Esophagus muscularis mucosa (tissue), 4 donors: ENCODE data around the gene NHLRC4. TPM values are rescaled to one million over a fixed set of nuclear protein-coding genes. Genes with fewer than 3 reads are reported as not detected.

ENCODE experiments used
- DNase-seq: peaks from one replicate; pipeline ENCODE4 v3.0.0-alpha.2; 2017; ENCODE audit errors: extremely low spot score
- H3K27ac ChIP-seq, 4 donors: fragments of 200-600 bp; sonication (generic); replicated peaks in 1 of 4; 1 replicate in 3 of 4; 2 replicates in 1 of 4; pipeline ENCODE4 v1.5.1; 2016 to 2019; ENCODE audit warnings: mild to moderate bottlenecking in 1 of 4
- H3K27me3 ChIP-seq, 4 donors: fragments of 200-600 bp; sonication (generic); one replicate each; pipeline versions ENCODE4 v1.5.1 to v1.6.0; 2016 to 2019
- H3K36me3 ChIP-seq, 4 donors: fragments of 200-600 bp; sonication (generic); one replicate each; pipeline ENCODE4 v1.5.1; 2016 to 2019
- H3K4me1 ChIP-seq, 4 donors: fragments of 200-600 bp; sonication (generic); one replicate each; pipeline ENCODE4 v1.5.1; 2016 to 2019
- H3K4me3 ChIP-seq, 4 donors: fragments of 200-600 bp; sonication (generic); 1 replicate in 2 of 4; 2 replicates in 2 of 4; pipeline ENCODE4 v1.5.1; 2016 to 2019; ENCODE audit warnings: mild to moderate bottlenecking in 4 of 4, moderate library complexity in 1 of 4
- H3K9me3 ChIP-seq, 4 donors: fragments of 200-600 bp; sonication (generic); 1 replicate in 3 of 4; 2 replicates in 1 of 4; pipeline ENCODE4 v1.5.1; 2016 to 2019
- CTCF ChIP-seq, 3 experiments: fragments of 200-600 bp in 2 of 3; fragments of 450-650 bp in 1 of 3; sonication (generic) in 2 of 3; IDR thresholded peaks; one replicate each; pipeline ENCODE4 v1.5.1; 2017 to 2019; ENCODE audit warnings: antibody characterized with exemption in 3 of 3, mild to moderate bottlenecking in 2 of 3, moderate library complexity in 1 of 3
- EP300 ChIP-seq: sonication (generic); formaldehyde crosslinking; IDR thresholded peaks from one replicate; pipeline ENCODE4 v1.6.1; 2017; ENCODE audit warnings: antibody characterized with exemption
- POLR2A ChIP-seq: fragments of 450-650 bp; IDR thresholded peaks from one replicate; pipeline ENCODE4 v1.6.1; 2017; ENCODE audit warnings: antibody characterized with exemption, moderate library complexity, mild to moderate bottlenecking, low read depth
- POLR2AphosphoS5 ChIP-seq, 2 donors: sonication (generic); formaldehyde crosslinking; IDR thresholded peaks; one replicate each; pipeline ENCODE4 v1.6.1; 2017; ENCODE audit warnings: antibody characterized with exemption in 2 of 2
- WGBS: methylation state at CpG from one replicate; pipeline ENCODE4 v1.1.5; 2018; 5-methylcytosine and 5-hydroxymethylcytosine counted together
- intact Hi-C: fragments of 100-400 bp; cut with DNase I; formaldehyde crosslinking; loops from one replicate; pipeline ENCODE4 v1.15.1; 2023
- total RNA-seq, 4 donors: library from RNA; depleted of rRNA; stranded (reverse); fragments of >200 nt; gene quantifications; one replicate each; pipeline versions ENCODE4 v1.1.0 to v1.2.1, GENCODE V29; 2016

The NHLRC4 gene
- total RNA-seq, 4 donors from 2014 or later: 1.2 to 2.6 (median 1.9) TPM

DNA sequence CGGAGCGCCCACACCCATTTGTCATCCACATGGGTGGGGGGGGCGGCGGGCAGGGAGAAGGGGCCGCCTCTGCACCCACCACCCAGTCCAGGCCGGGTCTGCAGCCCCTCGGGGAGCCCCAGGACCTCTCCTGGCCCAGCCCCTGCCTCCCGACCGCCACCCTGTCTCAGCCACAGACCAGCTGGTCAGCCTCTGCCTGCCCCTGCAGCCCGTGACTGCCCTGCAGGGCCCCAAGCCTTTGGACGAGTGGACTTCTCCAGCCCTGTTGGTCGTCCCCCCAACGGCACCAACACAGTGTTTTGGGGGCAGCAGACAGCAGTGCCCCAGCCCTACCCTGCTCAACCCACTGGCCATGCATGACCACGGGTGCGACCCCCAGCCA, 5.4 kb upstream of the NHLRC4 start:
- no peaks in the 10 kb centered on the region for H3K36me3 ChIP-seq
- WGBS: 68% methylated on average over 10 of the region's 15 CpGs
- no peak for TF ChIP-seq EP300
- no peak for TF ChIP-seq CTCF (IDR thresholded peaks at IDR 0.05)
- no peak for TF ChIP-seq POLR2A
- TF ChIP-seq POLR2AphosphoS5 (IDR thresholded peaks at IDR 0.05): no peak
- intact Hi-C loops: no loop called here
- H3K27me3 ChIP-seq: peaks cover 0 to 81% (median 17%) of the 10 kb centered on the region in 4 donors
- peaks cover 14 to 38% (median 28%) of the 10 kb centered on the region in 4 donors for H3K4me1 ChIP-seq
- H3K27ac ChIP-seq: no peak overlapping the region
- no peak for DNase-seq
- no peaks in the 10 kb centered on the region for H3K9me3 ChIP-seq
- H3K4me3 ChIP-seq: no peak overlapping the region

DNA sequence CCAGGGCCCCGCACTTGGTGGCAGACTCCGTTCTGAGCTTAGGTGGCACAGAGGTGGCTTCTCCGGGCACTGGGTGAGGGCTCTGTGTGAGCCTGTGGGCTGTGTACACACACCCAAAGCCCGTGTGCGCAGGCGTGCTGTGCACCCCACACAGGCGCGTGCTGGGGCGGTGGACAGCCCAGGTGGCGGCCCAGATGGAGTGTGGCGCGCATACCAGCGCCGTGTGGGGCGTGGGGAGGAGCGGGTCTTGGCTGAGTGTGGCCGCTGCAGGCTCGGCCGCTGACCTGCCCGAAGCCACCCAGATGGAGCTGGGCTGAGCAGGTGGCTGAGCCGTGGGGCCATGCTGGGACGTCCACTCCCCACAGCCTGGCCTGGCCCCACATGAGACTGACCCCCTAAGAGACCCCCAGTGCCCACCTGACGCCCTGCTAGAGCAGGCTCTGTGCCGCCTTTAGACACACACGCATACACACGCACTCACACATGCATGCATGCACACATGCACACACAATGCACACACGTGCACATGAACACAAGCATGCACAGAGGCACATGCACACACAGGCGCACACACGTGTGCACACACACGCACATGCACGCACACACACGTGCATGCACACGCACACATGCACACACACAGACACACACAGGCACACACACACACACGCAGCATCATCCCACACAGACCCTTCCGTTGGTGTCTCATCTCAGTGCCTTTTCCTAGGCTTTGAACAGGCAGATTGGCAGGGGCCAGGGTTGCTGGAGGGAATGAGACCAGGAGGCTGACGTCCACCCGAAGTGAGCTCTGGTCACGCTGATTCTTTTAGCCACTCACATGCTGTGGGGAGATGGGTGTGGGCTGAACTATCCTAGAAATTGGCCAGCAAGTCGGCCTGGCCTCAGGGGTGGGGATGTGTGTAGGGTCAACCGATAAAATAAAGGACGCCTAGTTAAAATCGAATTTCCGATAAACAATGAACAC, 4.6 kb upstream of the NHLRC4 start:
- TF ChIP-seq POLR2A (no peak), CTCF (IDR thresholded peaks at IDR 0.05) (no peak), EP300 (no peak)
- H3K36me3 ChIP-seq: no peaks in the 10 kb centered on the region
- no peaks in the 10 kb centered on the region for H3K9me3 ChIP-seq
- no peak for DNase-seq
- H3K27ac ChIP-seq: no peak overlapping the region
- peaks cover 21 to 47% (median 36%) of the 10 kb centered on the region in 4 donors for H3K4me1 ChIP-seq
- intact Hi-C loops: no loop called here
- WGBS: 79% methylated on average over 25 of the region's 43 CpGs
- H3K27me3 ChIP-seq: peaks cover 0 to 78% (median 17%) of the 10 kb centered on the region in 4 donors
- no peak overlapping the region for H3K4me3 ChIP-seq

DNA sequence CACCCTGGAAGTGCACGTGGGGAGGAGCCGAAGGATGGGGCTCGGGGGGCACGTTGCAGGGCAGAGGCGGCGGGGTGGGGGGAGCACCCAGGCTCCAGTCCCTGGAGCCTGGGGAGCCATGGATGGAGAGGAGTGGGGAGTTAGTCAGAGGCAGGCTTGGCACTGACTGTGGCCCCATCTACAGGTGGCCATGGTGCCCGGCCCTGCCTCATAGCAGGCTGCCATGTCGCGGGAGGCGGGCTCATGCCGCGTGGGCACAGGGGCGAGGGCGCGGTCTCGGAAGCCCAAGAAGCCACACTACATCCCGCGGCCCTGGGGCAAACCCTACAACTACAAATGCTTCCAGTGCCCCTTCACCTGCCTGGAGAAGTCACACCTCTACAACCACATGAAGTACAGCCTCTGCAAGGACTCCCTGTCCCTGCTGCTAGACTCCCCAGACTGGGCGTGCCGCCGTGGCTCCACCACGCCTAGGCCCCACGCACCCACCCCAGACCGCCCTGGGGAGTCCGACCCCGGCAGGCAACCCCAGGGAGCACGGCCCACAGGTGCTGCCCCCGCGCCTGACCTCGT, 3.6 kb upstream of the NHLRC4 start:
- Histone ChIP-seq H3K9me3 (no peaks in the 10 kb centered on the region), H3K4me1 (peaks cover 29 to 56% (median 45%) of the 10 kb centered on the region in 4 donors), H3K4me3 (no peak overlapping the region), H3K36me3 (no peaks in the 10 kb centered on the region), H3K27ac (no peak overlapping the region), H3K27me3 (peaks cover 0 to 69% (median 17%) of the 10 kb centered on the region in 4 donors)
- no peak for DNase-seq
- WGBS: 86% methylated on average over 21 of the region's 30 CpGs
- TF ChIP-seq POLR2A: no peak
- TF ChIP-seq POLR2AphosphoS5 (IDR thresholded peaks at IDR 0.05): no peak
- TF ChIP-seq EP300: no peak
- TF ChIP-seq CTCF (IDR thresholded peaks at IDR 0.05): no peak
- intact Hi-C loops: no loop called here

DNA sequence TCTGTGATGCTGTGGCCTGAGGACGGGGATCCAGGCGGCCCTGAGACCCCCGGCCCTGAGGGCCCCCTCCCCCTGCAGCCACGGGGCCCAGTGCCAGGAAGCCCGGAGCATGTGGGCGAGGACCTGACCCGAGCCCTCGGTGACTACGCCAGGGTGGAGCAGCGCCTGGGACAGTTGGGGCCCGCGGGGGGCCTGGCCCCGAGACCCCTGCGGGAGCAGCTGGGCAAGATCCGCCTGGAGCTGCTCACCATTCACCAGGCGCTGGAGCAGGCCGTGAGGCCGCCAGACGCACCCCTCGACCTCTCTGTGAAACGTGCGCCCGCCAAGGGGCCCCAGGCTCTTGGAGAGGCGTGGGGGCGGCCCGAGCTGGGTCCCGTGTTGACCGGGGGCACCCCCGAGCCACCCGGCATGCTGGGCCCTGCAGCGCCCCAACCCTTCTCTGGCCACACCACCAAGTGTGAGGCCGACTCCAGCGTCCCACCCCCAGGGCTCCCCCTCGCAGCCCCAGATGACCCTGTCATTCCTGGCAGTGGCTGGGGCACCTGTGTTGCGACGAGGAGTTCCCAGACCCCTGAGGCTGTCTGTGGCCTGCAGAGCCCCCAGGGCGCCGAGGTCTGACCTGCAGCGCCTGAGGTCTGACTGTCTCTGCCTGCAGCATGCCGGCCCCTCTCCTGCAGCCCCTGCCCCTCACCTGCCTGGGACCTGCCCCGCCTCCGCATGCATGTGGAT, 2.0 kb upstream of the NHLRC4 start:
- DNase-seq: no peak
- Histone ChIP-seq H3K9me3 (no peaks in the 10 kb centered on the region), H3K27ac (no peak overlapping the region), H3K4me1 (peaks cover 39 to 61% (median 51%) of the 10 kb centered on the region in 4 donors), H3K27me3 (peaks cover 0 to 52% (median 9%) of the 10 kb centered on the region in 4 donors), H3K4me3 (no peak overlapping the region), H3K36me3 (no peaks in the 10 kb centered on the region)
- 88% methylated on average over 2 of the region's 42 CpGs for WGBS
- intact Hi-C loops: no loop called here
- TF ChIP-seq EP300 (no peak), POLR2A (no peak), POLR2AphosphoS5 (IDR thresholded peaks at IDR 0.05) (no peak), CTCF (IDR thresholded peaks at IDR 0.05) (no peak)
